Testis (tissue), 2 donors: ENCODE results near the gene HSPH1.

Source experiments
- CTCF ChIP-seq, 3 experiments: fragments of 450-650 bp in 2 of 3; fragments of 200-600 bp in 1 of 3; sonication (generic) in 1 of 3; IDR thresholded peaks; one replicate each; pipeline ENCODE4 v1.5.1; 2016 to 2019; ENCODE audit warnings: antibody characterized with exemption in 3 of 3, mild to moderate bottlenecking in 2 of 3, moderate library complexity in 1 of 3
- POLR2A ChIP-seq: fragments of 450-650 bp; IDR thresholded peaks from one replicate; pipeline ENCODE4 v1.6.1; 2017; ENCODE audit warnings: antibody characterized with exemption, mild to moderate bottlenecking, moderate library complexity

DNA sequence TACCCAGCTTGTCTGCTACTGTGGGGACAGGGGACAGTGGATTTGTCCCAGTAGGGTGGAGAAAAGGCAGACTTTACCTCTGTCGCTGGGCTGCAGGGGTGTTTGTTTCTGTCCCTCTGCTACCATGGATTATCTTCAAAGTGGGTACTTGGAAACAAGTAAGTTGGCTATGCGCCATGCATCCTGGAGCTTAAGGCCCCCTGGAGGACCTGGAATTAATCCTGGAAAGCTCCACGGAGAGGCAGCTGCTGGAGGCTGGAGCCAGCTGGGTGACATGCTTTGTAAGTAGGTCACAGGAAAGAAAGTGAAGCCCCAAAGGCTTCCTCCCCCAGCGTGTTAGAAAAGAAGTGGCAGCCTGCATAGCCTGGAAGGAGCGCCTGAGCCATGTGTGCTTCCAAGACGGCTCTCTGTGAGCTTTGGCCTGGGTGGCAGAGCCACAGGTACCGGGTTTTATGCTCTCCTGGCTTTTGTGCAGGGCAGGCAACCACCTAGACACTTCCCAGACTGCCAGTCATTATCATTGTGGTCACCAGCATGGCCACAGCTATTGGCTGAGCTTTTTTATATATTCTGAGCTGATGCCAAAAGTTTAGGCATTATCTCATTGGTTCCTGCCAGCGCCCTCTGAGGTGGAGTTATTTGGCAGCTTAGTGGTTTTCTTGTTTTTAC, 47.6 kb upstream of the HSPH1 start:
- no peak for TF ChIP-seq CTCF (IDR thresholded peaks at IDR 0.05)
- TF ChIP-seq POLR2A = no peak
